ENCODE measurements around the gene SRCAP.

GRCh38 chr16:30779596-30779995, 80.6 kb downstream of the SRCAP start:
- TF ChIP-seq CTCF (IDR thresholded peaks at IDR 0.05) = no peak
- no peak for TF ChIP-seq POLR2A (IDR thresholded peaks at IDR 0.05)
